WTC11 (cell line): ENCODE results near the gene CSTA. TPM values are rescaled to one million over a fixed set of nuclear protein-coding genes. Genes with fewer than 3 reads are reported as not detected.
A peak's percentile ranks its signal among the peaks of the same experiment; 100 is the strongest.

ENCODE experiments used
- ATF1 ChIP-seq: sonication (generic); formaldehyde crosslinking; IDR thresholded peaks from 2 replicates; pipeline ENCODE4 v1.8.1; 2023; ENCODE audit warnings: mild to moderate bottlenecking, moderate library complexity, missing genetic modification reagents
- CBFB ChIP-seq: sonication (generic); formaldehyde crosslinking; IDR thresholded peaks from 2 replicates; pipeline ENCODE4 v1.8.1; 2022; ENCODE audit warnings: mild to moderate bottlenecking, low read depth, missing genetic modification reagents
- ESRRA ChIP-seq: sonication (generic); formaldehyde crosslinking; IDR thresholded peaks from 2 replicates; pipeline ENCODE4 v1.8.1; 2022; ENCODE audit warnings: mild to moderate bottlenecking, missing genetic modification reagents, borderline replicate concordance
- FOXP1 ChIP-seq: sonication (generic); formaldehyde crosslinking; IDR thresholded peaks from 2 replicates; pipeline ENCODE4 v1.8.0; 2022; ENCODE audit warnings: missing genetic modification reagents, mild to moderate bottlenecking, moderate library complexity, borderline replicate concordance
- IRF1 ChIP-seq: sonication (generic); formaldehyde crosslinking; IDR thresholded peaks from 2 replicates; pipeline ENCODE4 v1.8.0; 2023; ENCODE audit warnings: missing genetic modification reagents
- JUN ChIP-seq: sonication (generic); formaldehyde crosslinking; IDR thresholded peaks from 2 replicates; pipeline ENCODE4 v1.8.0; 2023; ENCODE audit warnings: mild to moderate bottlenecking, missing genetic modification reagents
- MXD4 ChIP-seq: fragments of 250-450 bp; sonication (Bioruptor Pico); IDR thresholded peaks from 2 replicates; pipeline ENCODE4 v1.8.0; 2021; ENCODE audit warnings: mild to moderate bottlenecking, moderate library complexity, borderline replicate concordance
- NFE2L1 ChIP-seq: sonication (generic); formaldehyde crosslinking; IDR thresholded peaks from 2 replicates; pipeline ENCODE4 v1.8.1; 2023; ENCODE audit warnings: missing genetic modification reagents
- SMAD3 ChIP-seq: sonication (generic); formaldehyde crosslinking; IDR thresholded peaks from 2 replicates; pipeline ENCODE4 v1.8.0; 2022; ENCODE audit warnings: missing genetic modification reagents, mild to moderate bottlenecking, borderline replicate concordance
- SOX15 ChIP-seq: fragments of 250-450 bp; sonication (Bioruptor Pico); IDR thresholded peaks from 2 replicates; pipeline ENCODE4 v1.9.0; 2021; ENCODE audit warnings: mild to moderate bottlenecking
- SP1 ChIP-seq: sonication (generic); formaldehyde crosslinking; conservative IDR thresholded peaks from 2 replicates; pipeline ENCODE4 v1.8.1; 2022; ENCODE audit warnings: missing genetic modification reagents
- TEAD4 ChIP-seq: sonication (generic); formaldehyde crosslinking; IDR thresholded peaks from 2 replicates; pipeline ENCODE4 v1.8.0; 2022; ENCODE audit warnings: mild to moderate bottlenecking, missing genetic modification reagents
- TP53 ChIP-seq: sonication (generic); formaldehyde crosslinking; IDR thresholded peaks from 2 replicates; pipeline ENCODE4 v1.8.1; 2023; ENCODE audit warnings: mild to moderate bottlenecking, missing genetic modification reagents
- ZNF121 ChIP-seq: sonication (generic); formaldehyde crosslinking; IDR thresholded peaks from 2 replicates; pipeline ENCODE4 v1.8.0; 2023; ENCODE audit warnings: missing genetic modification reagents
- ZNF138 ChIP-seq: sonication (generic); formaldehyde crosslinking; conservative IDR thresholded peaks from 2 replicates; pipeline ENCODE4 v1.8.1; 2022; ENCODE audit warnings: mild to moderate bottlenecking, moderate library complexity, missing genetic modification reagents
- ZNF512 ChIP-seq: sonication (generic); formaldehyde crosslinking; IDR thresholded peaks from 2 replicates; pipeline ENCODE4 v1.8.1; 2022; ENCODE audit warnings: missing genetic modification reagents, borderline replicate concordance
- total RNA-seq: library from RNA; stranded (reverse); gene quantifications from 3 replicates; pipeline ENCODE4 v1.2.3, GENCODE V29; 2021
- TF ChIP-seq, protein P1 (sequence below): fragments of 250-450 bp; sonication (Bioruptor Pico); conservative IDR thresholded peaks from 2 replicates; pipeline ENCODE4 v1.9.0; 2021; ENCODE audit warnings: mild to moderate bottlenecking
- TF ChIP-seq, protein P2 (sequence below): fragments of 250-450 bp; sonication (Bioruptor Pico); IDR thresholded peaks from 2 replicates; pipeline ENCODE4 v1.8.0; 2021; ENCODE audit warnings: mild to moderate bottlenecking
- TF ChIP-seq, protein P3 (sequence below): sonication (generic); formaldehyde crosslinking; IDR thresholded peaks from 2 replicates; pipeline ENCODE4 v1.8.1; 2023; ENCODE audit warnings: mild to moderate bottlenecking, moderate library complexity, missing genetic modification reagents
- TF ChIP-seq, protein P4 (sequence below): sonication (generic); formaldehyde crosslinking; IDR thresholded peaks from 2 replicates; pipeline ENCODE4 v1.8.0; 2023; ENCODE audit warnings: missing genetic modification reagents, mild to moderate bottlenecking, borderline replicate concordance
- TF ChIP-seq, protein P5 (sequence below): sonication (generic); formaldehyde crosslinking; IDR thresholded peaks from 2 replicates; pipeline ENCODE4 v1.8.0; 2023; ENCODE audit warnings: mild to moderate bottlenecking, missing genetic modification reagents

CSTA gene
- total RNA-seq, 1 experiment from 2014 or later = not detected

GRCh38 chr3:122382888-122383666, 58.0 kb downstream of the CSTA start, which contains the start of gene MIX23 (continued):
- TF ChIP-seq, protein P1, sequence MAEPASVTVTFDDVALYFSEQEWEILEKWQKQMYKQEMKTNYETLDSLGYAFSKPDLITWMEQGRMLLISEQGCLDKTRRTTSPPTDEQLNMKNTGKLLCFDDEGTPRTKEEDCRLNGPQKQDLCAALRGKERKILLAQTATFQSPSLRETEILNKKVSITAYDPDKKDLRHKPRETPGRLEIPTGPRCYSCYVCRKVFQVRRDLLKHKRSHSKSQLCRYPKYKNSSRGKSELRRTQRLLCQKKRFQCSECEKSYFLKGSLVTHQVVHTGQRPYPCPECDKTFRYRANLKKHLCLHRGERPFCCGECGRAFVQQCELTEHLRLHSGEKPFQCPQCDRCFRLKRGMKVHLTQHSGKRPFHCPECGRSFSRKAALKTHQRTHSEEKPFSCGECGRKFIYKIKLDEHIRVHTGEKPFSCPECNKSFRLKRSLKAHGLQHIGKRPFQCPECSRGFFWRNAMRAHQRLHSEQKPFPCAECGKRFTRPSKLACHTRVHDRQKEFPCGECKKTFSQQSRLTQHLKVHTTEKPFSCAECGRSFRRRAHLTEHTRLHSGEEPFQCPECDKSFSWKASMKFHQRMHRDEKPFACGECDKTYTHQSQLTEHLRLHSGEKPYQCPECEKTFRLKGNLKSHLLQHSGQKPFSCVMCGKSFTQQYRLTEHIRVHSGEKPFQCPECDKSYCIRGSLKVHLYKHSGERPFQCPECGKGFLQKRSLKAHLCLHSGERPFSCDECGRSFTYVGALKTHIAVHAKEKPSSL (CRISPR knock-in tag) = no peak
- TF ChIP-seq, protein P2, sequence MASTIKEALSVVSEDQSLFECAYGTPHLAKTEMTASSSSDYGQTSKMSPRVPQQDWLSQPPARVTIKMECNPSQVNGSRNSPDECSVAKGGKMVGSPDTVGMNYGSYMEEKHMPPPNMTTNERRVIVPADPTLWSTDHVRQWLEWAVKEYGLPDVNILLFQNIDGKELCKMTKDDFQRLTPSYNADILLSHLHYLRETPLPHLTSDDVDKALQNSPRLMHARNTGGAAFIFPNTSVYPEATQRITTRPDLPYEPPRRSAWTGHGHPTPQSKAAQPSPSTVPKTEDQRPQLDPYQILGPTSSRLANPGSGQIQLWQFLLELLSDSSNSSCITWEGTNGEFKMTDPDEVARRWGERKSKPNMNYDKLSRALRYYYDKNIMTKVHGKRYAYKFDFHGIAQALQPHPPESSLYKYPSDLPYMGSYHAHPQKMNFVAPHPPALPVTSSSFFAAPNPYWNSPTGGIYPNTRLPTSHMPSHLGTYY = no peak
- TF ChIP-seq ESRRA (CRISPR knock-in tag) = 0 out of 2 replicates have a peak, but pooled peaks have one; percentile 30
- TF ChIP-seq, protein P3, sequence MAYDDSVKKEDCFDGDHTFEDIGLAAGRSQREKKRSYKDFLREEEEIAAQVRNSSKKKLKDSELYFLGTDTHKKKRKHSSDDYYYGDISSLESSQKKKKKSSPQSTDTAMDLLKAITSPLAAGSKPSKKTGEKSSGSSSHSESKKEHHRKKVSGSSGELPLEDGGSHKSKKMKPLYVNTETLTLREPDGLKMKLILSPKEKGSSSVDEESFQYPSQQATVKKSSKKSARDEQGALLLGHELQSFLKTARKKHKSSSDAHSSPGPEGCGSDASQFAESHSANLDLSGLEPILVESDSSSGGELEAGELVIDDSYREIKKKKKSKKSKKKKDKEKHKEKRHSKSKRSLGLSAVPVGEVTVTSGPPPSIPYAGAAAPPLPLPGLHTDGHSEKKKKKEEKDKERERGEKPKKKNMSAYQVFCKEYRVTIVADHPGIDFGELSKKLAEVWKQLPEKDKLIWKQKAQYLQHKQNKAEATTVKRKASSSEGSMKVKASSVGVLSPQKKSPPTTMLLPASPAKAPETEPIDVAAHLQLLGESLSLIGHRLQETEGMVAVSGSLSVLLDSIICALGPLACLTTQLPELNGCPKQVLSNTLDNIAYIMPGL (CRISPR knock-in tag) = no peak
- no peak for TF ChIP-seq TEAD4 (CRISPR knock-in tag)
- TF ChIP-seq ZNF512 (CRISPR knock-in tag) = 0 out of 2 replicates have a peak, but pooled peaks have one; percentile 31
- TF ChIP-seq CBFB = no peak
- TF ChIP-seq NFE2L1 = no peak
- no peak for TF ChIP-seq ZNF138 (CRISPR knock-in tag)
- no peak for TF ChIP-seq ZNF121 (CRISPR knock-in tag)
- no peak for TF ChIP-seq ATF1 (CRISPR knock-in tag)
- TF ChIP-seq SOX15 (CRISPR knock-in tag) = no peak
- TF ChIP-seq FOXP1 (CRISPR knock-in tag) = peak; percentile 48
- no peak for TF ChIP-seq IRF1 (CRISPR knock-in tag)
- TF ChIP-seq, protein P4, sequence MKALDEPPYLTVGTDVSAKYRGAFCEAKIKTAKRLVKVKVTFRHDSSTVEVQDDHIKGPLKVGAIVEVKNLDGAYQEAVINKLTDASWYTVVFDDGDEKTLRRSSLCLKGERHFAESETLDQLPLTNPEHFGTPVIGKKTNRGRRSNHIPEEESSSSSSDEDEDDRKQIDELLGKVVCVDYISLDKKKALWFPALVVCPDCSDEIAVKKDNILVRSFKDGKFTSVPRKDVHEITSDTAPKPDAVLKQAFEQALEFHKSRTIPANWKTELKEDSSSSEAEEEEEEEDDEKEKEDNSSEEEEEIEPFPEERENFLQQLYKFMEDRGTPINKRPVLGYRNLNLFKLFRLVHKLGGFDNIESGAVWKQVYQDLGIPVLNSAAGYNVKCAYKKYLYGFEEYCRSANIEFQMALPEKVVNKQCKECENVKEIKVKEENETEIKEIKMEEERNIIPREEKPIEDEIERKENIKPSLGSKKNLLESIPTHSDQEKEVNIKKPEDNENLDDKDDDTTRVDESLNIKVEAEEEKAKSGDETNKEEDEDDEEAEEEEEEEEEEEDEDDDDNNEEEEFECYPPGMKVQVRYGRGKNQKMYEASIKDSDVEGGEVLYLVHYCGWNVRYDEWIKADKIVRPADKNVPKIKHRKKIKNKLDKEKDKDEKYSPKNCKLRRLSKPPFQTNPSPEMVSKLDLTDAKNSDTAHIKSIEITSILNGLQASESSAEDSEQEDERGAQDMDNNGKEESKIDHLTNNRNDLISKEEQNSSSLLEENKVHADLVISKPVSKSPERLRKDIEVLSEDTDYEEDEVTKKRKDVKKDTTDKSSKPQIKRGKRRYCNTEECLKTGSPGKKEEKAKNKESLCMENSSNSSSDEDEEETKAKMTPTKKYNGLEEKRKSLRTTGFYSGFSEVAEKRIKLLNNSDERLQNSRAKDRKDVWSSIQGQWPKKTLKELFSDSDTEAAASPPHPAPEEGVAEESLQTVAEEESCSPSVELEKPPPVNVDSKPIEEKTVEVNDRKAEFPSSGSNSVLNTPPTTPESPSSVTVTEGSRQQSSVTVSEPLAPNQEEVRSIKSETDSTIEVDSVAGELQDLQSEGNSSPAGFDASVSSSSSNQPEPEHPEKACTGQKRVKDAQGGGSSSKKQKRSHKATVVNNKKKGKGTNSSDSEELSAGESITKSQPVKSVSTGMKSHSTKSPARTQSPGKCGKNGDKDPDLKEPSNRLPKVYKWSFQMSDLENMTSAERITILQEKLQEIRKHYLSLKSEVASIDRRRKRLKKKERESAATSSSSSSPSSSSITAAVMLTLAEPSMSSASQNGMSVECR (CRISPR knock-in tag) = no peak; the same call in 1 of the 2 replicates
- TF ChIP-seq JUN (CRISPR knock-in tag) = no peak
- TF ChIP-seq MXD4 (CRISPR knock-in tag) = no peak
- TF ChIP-seq TP53 = no peak
- TF ChIP-seq, protein P5, sequence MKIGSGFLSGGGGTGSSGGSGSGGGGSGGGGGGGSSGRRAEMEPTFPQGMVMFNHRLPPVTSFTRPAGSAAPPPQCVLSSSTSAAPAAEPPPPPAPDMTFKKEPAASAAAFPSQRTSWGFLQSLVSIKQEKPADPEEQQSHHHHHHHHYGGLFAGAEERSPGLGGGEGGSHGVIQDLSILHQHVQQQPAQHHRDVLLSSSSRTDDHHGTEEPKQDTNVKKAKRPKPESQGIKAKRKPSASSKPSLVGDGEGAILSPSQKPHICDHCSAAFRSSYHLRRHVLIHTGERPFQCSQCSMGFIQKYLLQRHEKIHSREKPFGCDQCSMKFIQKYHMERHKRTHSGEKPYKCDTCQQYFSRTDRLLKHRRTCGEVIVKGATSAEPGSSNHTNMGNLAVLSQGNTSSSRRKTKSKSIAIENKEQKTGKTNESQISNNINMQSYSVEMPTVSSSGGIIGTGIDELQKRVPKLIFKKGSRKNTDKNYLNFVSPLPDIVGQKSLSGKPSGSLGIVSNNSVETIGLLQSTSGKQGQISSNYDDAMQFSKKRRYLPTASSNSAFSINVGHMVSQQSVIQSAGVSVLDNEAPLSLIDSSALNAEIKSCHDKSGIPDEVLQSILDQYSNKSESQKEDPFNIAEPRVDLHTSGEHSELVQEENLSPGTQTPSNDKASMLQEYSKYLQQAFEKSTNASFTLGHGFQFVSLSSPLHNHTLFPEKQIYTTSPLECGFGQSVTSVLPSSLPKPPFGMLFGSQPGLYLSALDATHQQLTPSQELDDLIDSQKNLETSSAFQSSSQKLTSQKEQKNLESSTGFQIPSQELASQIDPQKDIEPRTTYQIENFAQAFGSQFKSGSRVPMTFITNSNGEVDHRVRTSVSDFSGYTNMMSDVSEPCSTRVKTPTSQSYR (CRISPR knock-in tag) = no peak
- TF ChIP-seq SMAD3 = 0 out of 2 replicates have a peak, but pooled peaks have one; percentile 39
- no peak; the same call in 1 of the 2 replicates for TF ChIP-seq SP1
